Measurements from ENCODE around the gene DHCR24. TPM values are rescaled to one million over a fixed set of nuclear protein-coding genes. Genes with fewer than 3 reads are reported as not detected.
A peak's percentile ranks its signal among the peaks of the same experiment; 100 is the strongest.

The DHCR24 gene
- total RNA-seq, 2 experiments from 2014 or later: 56.3 to 64.8 TPM

- intact Hi-C loops (cut with micrococcal nuclease): no loop called here
- Mint-ChIP-seq H3K27me3 (ENCODE audit: low read depth) (no peaks in the 10 kb centered on the region), H3K36me3 (ENCODE audit: low read depth) (no peaks in the 10 kb centered on the region), H3K9me3 (no peaks in the 10 kb centered on the region), H3K4me1 (ENCODE audit: low read depth) (peaks cover 6% of the 10 kb centered on the region), H3K27ac (no peak overlapping the region), H3K4me3 (no peak overlapping the region)
- CTCF ChIA-PET: no interaction called here
- no peak for DNase-seq
Measured at GRCh38 chr1:54816130-54816529, 70.9 kb downstream of the DHCR24 start.

GRCh38 chr1:54815086-54815876, 71.7 kb downstream of the DHCR24 start:
- CTCF ChIA-PET: interaction anchor here (1.5 kb wide), 1 partner anchor 24 kb away, joined by 3 read pairs; no protein-coding TSS in a partner anchor
- H3K27ac Mint-ChIP-seq: no peak overlapping the region

GRCh38 chr1:54814571-54814970, 72.4 kb downstream of the DHCR24 start:
- intact Hi-C loops (cut with micrococcal nuclease): no loop called here
- no peak overlapping the region for H3K27ac Mint-ChIP-seq
- no peaks in the 10 kb centered on the region for H3K9me3 Mint-ChIP-seq
- no peaks in the 10 kb centered on the region for H3K36me3 Mint-ChIP-seq (ENCODE audit: low read depth)
- no peak for DNase-seq
- no peaks in the 10 kb centered on the region for H3K27me3 Mint-ChIP-seq (ENCODE audit: low read depth)
- CTCF ChIA-PET: interaction anchor here (1.5 to 1.6 kb wide), 2 partner anchors 23 to 52 kb away, joined by 3 to 6 read pairs; no protein-coding TSS in a partner anchor
- no peak overlapping the region for H3K4me3 Mint-ChIP-seq
- H3K4me1 Mint-ChIP-seq (ENCODE audit: low read depth): peaks cover 6% of the 10 kb centered on the region

More at GRCh38 chr1:54815086-54815876, 71.7 kb downstream of the DHCR24 start:
- no peak for DNase-seq
- Mint-ChIP-seq H3K9me3 (no peaks in the 10 kb centered on the region), H3K4me3 (no peak overlapping the region), H3K4me1 (ENCODE audit: low read depth) (peaks cover 6% of the 10 kb centered on the region), H3K36me3 (ENCODE audit: low read depth) (no peaks in the 10 kb centered on the region), H3K27me3 (ENCODE audit: low read depth) (no peaks in the 10 kb centered on the region)
- intact Hi-C loops (cut with micrococcal nuclease): no loop called here

GRCh38 chr1:54814126-54814498, 72.9 kb downstream of the DHCR24 start:
- H3K27ac Mint-ChIP-seq: no peak overlapping the region
- intact Hi-C loops (cut with micrococcal nuclease): no loop called here
- no peak for DNase-seq

DNA sequence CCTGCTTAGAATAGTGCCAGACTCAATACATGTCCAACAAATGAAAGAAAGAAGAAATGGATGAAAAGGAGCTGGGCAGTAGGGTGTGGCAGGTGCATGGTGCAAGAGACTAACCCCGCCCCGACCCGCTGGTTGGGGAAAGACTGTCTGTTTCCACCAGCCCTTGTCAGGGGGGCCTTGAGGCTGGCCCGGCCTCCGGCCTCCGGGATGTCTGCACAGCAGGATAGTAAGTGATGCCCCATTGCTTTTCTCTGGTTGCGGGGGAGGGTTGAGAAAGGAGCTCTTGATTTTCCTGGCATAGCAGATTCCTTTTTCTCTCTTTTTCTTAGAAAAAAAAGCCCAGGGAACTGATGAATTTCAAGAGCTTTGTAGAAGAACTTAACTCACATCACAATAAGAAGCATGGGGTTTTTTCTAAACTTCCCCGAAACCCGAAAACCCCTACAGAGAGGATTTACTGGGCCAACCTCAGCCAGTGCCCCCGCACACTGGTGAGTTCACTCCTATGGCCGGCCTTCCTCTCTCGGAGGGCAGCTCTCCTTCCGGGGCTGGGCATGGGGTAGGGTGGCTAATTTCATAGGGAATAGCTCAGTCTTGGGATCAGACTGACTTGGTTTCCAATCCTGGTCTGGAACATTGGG, 73.4 kb downstream of the DHCR24 start:
- Mint-ChIP-seq H3K4me1 (ENCODE audit: low read depth) (peaks cover 6% of the 10 kb centered on the region), H3K4me3 (no peak overlapping the region), H3K9me3 (no peaks in the 10 kb centered on the region), H3K27me3 (ENCODE audit: low read depth) (no peaks in the 10 kb centered on the region), H3K36me3 (ENCODE audit: low read depth) (no peaks in the 10 kb centered on the region), H3K27ac (no peak overlapping the region)
- intact Hi-C loops (cut with micrococcal nuclease): no loop called here
- CTCF ChIA-PET: interaction anchor here (0.7 to 2.2 kb wide), 5 partner anchors 12 to 152 kb away, joined by 3 to 7 read pairs (median 3); partner anchors contain the start of gene TTC22
- DNase-seq: no peak

More at GRCh38 chr1:54814126-54814498, 72.9 kb downstream of the DHCR24 start:
- Mint-ChIP-seq H3K4me1 (ENCODE audit: low read depth) (peaks cover 6% of the 10 kb centered on the region), H3K4me3 (no peak overlapping the region), H3K9me3 (no peaks in the 10 kb centered on the region), H3K36me3 (ENCODE audit: low read depth) (no peaks in the 10 kb centered on the region), H3K27me3 (ENCODE audit: low read depth) (no peaks in the 10 kb centered on the region)
- CTCF ChIA-PET: interaction anchor here (0.7 to 1.6 kb wide), 4 partner anchors 23 to 152 kb away, joined by 3 to 6 read pairs (median 3); no protein-coding TSS in a partner anchor

- intact Hi-C loops (cut with micrococcal nuclease): no loop called here
- DNase-seq: no peak
- no peak overlapping the region for H3K27ac Mint-ChIP-seq
- CTCF ChIA-PET: interaction anchor here (0.8 to 2.2 kb wide), 4 partner anchors 12 to 145 kb away, joined by 3 to 7 read pairs (median 4); partner anchors contain the start of gene TTC22
- H3K27me3 Mint-ChIP-seq (ENCODE audit: low read depth): no peaks in the 10 kb centered on the region
- no peaks in the 10 kb centered on the region for H3K36me3 Mint-ChIP-seq (ENCODE audit: low read depth)
- peaks cover 2% of the 10 kb centered on the region for H3K4me1 Mint-ChIP-seq (ENCODE audit: low read depth)
- no peaks in the 10 kb centered on the region for H3K9me3 Mint-ChIP-seq
- H3K4me3 Mint-ChIP-seq: no peak overlapping the region
Measured at GRCh38 chr1:54812801-54813484, 74.1 kb downstream of the DHCR24 start.

DNA sequence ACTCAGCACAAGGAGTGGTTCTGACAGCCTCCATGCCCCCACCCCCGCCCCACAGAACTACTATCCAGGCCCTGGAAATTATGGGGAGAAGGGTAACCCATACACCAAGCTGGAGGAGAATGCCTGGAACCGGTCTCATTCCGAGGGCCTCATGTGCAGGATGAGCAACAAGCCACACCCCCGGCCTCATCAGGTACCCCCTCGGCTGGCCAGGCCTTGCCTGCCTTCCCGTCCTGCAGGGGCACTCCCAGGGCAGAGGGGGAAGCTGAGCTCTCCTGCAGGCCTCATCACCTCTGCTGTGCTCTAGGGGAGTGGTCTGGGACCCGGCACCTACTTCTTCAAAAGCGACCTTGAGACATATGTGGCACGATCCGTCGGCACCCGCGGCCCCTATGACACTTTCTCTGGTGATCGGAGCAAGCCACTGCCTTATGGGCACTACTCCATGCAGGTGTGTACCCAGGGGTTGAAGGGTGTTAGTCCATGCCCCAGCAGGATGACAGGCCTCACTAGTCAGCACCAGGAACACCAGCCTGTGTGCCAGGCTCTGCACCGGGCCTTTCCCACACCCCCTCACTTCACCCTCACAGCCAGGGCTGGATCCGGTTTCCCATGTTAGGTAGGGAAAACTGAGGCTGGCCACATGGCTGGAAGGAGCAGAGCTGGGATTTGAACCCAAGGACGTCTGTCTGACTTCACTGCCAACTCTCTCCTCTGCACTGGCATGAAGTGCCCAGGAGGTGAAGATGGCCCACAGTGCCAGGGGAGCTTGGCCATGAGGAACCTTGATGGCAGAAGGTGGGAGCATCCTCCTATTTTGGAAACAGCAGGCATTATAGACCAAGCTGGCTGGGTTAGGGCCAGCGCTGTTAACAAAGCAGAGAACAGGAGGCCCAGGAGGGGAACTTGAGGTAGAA, 75.0 kb downstream of the DHCR24 start:
- no peaks in the 10 kb centered on the region for H3K4me1 Mint-ChIP-seq (ENCODE audit: low read depth)
- intact Hi-C loops (cut with micrococcal nuclease): no loop called here
- CTCF ChIA-PET: interaction anchor here (0.6 to 2.2 kb wide), 6 partner anchors 11 to 951 kb away, joined by 3 to 7 read pairs (median 3); partner anchors contain the start of gene TTC22
- H3K27me3 Mint-ChIP-seq (ENCODE audit: low read depth): no peaks in the 10 kb centered on the region
- DNase-seq: no peak
- H3K4me3 Mint-ChIP-seq: no peak overlapping the region
- H3K9me3 Mint-ChIP-seq: no peaks in the 10 kb centered on the region
- no peaks in the 10 kb centered on the region for H3K36me3 Mint-ChIP-seq (ENCODE audit: low read depth)
- H3K27ac Mint-ChIP-seq: no peak overlapping the region

GRCh38 chr1:54811066-54811465, 75.9 kb downstream of the DHCR24 start:
- H3K27ac Mint-ChIP-seq: no peak overlapping the region
- H3K36me3 Mint-ChIP-seq (ENCODE audit: low read depth): no peaks in the 10 kb centered on the region
- CTCF ChIA-PET: interaction anchor here (0.7 to 2.2 kb wide), 3 partner anchors 10 to 950 kb away, joined by 3 to 7 read pairs (median 3); partner anchors contain the start of gene TTC22
- no peaks in the 10 kb centered on the region for H3K27me3 Mint-ChIP-seq (ENCODE audit: low read depth)
- H3K9me3 Mint-ChIP-seq: no peaks in the 10 kb centered on the region
- DNase-seq: no peak
- no peak overlapping the region for H3K4me3 Mint-ChIP-seq
- intact Hi-C loops (cut with micrococcal nuclease): no loop called here
- no peaks in the 10 kb centered on the region for H3K4me1 Mint-ChIP-seq (ENCODE audit: low read depth)

- intact Hi-C loops (cut with micrococcal nuclease): loop anchor here (1.0 kb wide), 4 partner anchors 42 to 740 kb away; no protein-coding TSS in a partner anchor
- Mint-ChIP-seq H3K27ac (no peak overlapping the region), H3K4me3 (no peak overlapping the region), H3K4me1 (ENCODE audit: low read depth) (no peaks in the 10 kb centered on the region), H3K36me3 (ENCODE audit: low read depth) (no peaks in the 10 kb centered on the region), H3K27me3 (ENCODE audit: low read depth) (no peaks in the 10 kb centered on the region), H3K9me3 (no peaks in the 10 kb centered on the region)
- CTCF ChIA-PET: interaction anchor here (0.7 to 2.4 kb wide), 14 partner anchors 9 to 949 kb away, joined by 3 to 15 read pairs (median 4); partner anchors contain the start of gene TTC22
- DNase-seq: peak; percentile 82
Measured at GRCh38 chr1:54810153-54810942, 76.6 kb downstream of the DHCR24 start.

- no peaks in the 10 kb centered on the region for H3K36me3 Mint-ChIP-seq (ENCODE audit: low read depth)
- H3K4me3 Mint-ChIP-seq: no peak overlapping the region
- H3K27ac Mint-ChIP-seq: no peak overlapping the region
- no peak for DNase-seq
- CTCF ChIA-PET: interaction anchor here (0.7 to 2.4 kb wide), 14 partner anchors 8 to 322 kb away, joined by 3 to 15 read pairs (median 4); partner anchors contain the start of gene TTC22
- H3K27me3 Mint-ChIP-seq (ENCODE audit: low read depth): no peaks in the 10 kb centered on the region
- no peaks in the 10 kb centered on the region for H3K9me3 Mint-ChIP-seq
- intact Hi-C loops (cut with micrococcal nuclease): loop anchor here (1.0 kb wide), 4 partner anchors 41 to 739 kb away; no protein-coding TSS in a partner anchor
- peaks cover 5% of the 10 kb centered on the region for H3K4me1 Mint-ChIP-seq (ENCODE audit: low read depth)
Measured at GRCh38 chr1:54809496-54810074, 77.4 kb downstream of the DHCR24 start.
